Measurements from ENCODE around the gene PIGK. TPM values are rescaled to one million over a fixed set of nuclear protein-coding genes. Genes with fewer than 3 reads are reported as not detected.

The PIGK gene
- total RNA-seq, 1 donor from 2014 or later, result 17.4 TPM

DNA sequence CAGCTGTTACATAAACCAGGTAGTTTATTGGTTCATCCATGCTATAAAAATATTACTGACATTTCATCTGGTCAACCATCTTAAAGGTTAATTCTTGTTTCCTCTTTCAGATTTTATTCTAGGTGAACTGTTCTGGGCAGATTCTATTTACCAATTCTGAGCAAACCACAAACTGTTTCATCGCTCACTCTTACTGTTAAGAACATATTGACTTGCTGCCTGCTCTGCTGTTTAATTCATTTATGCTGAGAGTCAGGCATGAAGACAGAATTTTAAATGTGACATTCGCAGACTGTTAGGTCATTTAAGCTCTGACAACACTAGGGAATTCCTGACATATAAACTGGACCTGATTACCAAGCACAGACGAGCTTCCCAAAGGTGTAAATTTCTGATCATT is 98.3 kb downstream of the PIGK start:
- DNase-seq (ENCODE audit: low read depth), result no peak
- FAIRE-seq, result no peak
- TF ChIP-seq CTCF (IDR thresholded peaks at IDR 0.05; ENCODE audit: insufficient read depth, low read length, severe bottlenecking), result no peak
- Histone ChIP-seq H3K36me3 (ENCODE audit: control insufficient read depth, insufficient read depth, low read length) (no peaks in the 10 kb centered on the region), H3K4me3 (ENCODE audit: low read depth, low read length) (no peak overlapping the region), H3K27me3 (ENCODE audit: control insufficient read depth, insufficient read depth, low read length) (no peaks in the 10 kb centered on the region)

DNA sequence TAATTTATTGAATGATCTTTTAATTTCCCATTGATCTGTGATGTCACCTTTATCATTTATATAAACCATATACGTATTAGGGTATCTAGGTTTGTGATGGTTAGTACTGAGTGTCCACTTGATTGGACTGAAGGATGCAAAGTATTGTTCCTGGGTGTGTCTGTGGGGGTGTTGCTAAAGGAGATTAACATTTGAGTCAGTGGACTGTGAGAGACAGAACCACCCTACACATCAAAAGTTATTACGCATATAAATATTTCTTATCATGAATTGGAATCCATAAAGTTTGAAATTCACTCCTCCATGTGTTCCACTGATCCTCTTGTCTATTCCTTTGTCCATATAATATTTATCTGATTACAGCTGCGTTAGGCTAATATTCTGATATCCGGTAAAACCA is 100.5 kb downstream of the PIGK start:
- no peaks in the 10 kb centered on the region for H3K36me3 ChIP-seq (ENCODE audit: control insufficient read depth, insufficient read depth, low read length)
- no peak for FAIRE-seq
- no peaks in the 10 kb centered on the region for H3K27me3 ChIP-seq (ENCODE audit: control insufficient read depth, insufficient read depth, low read length)
- no peak for DNase-seq (ENCODE audit: low read depth)
- TF ChIP-seq CTCF (IDR thresholded peaks at IDR 0.05; ENCODE audit: insufficient read depth, low read length, severe bottlenecking), result no peak
- H3K4me3 ChIP-seq (ENCODE audit: low read depth, low read length), result no peak overlapping the region

- no peaks in the 10 kb centered on the region for H3K27me3 ChIP-seq (ENCODE audit: control insufficient read depth, insufficient read depth, low read length)
- no peak overlapping the region for H3K4me3 ChIP-seq (ENCODE audit: low read depth, low read length)
- H3K36me3 ChIP-seq (ENCODE audit: control insufficient read depth, insufficient read depth, low read length), result no peaks in the 10 kb centered on the region
- FAIRE-seq (no peak), DNase-seq (ENCODE audit: low read depth) (no peak)
- TF ChIP-seq CTCF (IDR thresholded peaks at IDR 0.05; ENCODE audit: insufficient read depth, low read length, severe bottlenecking), result no peak
These were observed 114.6 kb downstream of the PIGK start for GRCh38 chr1:77104672-77105071.

DNA sequence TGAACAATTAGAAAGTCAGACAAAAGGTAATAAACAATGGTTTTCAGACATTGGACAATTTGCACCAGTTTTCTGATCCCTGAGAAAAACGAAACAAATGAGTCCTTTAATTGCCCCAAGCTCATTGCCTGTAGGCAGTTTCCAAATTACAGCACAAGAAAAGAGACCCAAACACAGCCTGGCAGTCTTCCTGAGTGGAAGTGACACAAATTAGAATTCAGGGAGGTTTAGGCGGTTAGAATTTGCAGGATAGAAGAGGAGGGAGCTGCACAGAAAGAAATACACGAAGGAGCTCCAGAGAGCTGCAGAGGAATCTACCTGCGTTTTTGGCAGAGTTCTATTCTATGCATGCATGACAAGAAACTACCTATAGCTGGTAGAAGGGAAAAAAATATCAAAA is 115.7 kb downstream of the PIGK start:
- Histone ChIP-seq H3K27me3 (ENCODE audit: control insufficient read depth, insufficient read depth, low read length) (no peaks in the 10 kb centered on the region), H3K36me3 (ENCODE audit: control insufficient read depth, insufficient read depth, low read length) (no peaks in the 10 kb centered on the region), H3K4me3 (ENCODE audit: low read depth, low read length) (no peak overlapping the region)
- no peak for TF ChIP-seq CTCF (IDR thresholded peaks at IDR 0.05; ENCODE audit: insufficient read depth, low read length, severe bottlenecking)
- no peak for FAIRE-seq
- no peak for DNase-seq (ENCODE audit: low read depth)

GRCh38 chr1:77100875-77101274 is 118.4 kb downstream of the PIGK start:
- no peak for FAIRE-seq
- no peak for TF ChIP-seq CTCF (IDR thresholded peaks at IDR 0.05; ENCODE audit: insufficient read depth, low read length, severe bottlenecking)
- no peak for DNase-seq (ENCODE audit: low read depth)
- Histone ChIP-seq H3K27me3 (ENCODE audit: control insufficient read depth, insufficient read depth, low read length) (no peaks in the 10 kb centered on the region), H3K4me3 (ENCODE audit: low read depth, low read length) (no peak overlapping the region), H3K36me3 (ENCODE audit: control insufficient read depth, insufficient read depth, low read length) (no peaks in the 10 kb centered on the region)

- no peak for TF ChIP-seq CTCF (IDR thresholded peaks at IDR 0.05; ENCODE audit: insufficient read depth, low read length, severe bottlenecking)
- Histone ChIP-seq H3K27me3 (ENCODE audit: control insufficient read depth, insufficient read depth, low read length) (no peaks in the 10 kb centered on the region), H3K36me3 (ENCODE audit: control insufficient read depth, insufficient read depth, low read length) (no peaks in the 10 kb centered on the region), H3K4me3 (ENCODE audit: low read depth, low read length) (no peak overlapping the region)
- FAIRE-seq (no peak), DNase-seq (ENCODE audit: low read depth) (no peak)
These were observed 122.6 kb downstream of the PIGK start for GRCh38 chr1:77096496-77097255.

Data from bronchial epithelial cell (primary cell).